Right atrium auricular region (tissue), 2 donors: ENCODE measurements around the gene DPP4. TPM values are rescaled to one million over a fixed set of nuclear protein-coding genes. Genes with fewer than 3 reads are reported as not detected.

ENCODE experiments used
- DNase-seq: peaks from one replicate; pipeline ENCODE4 v3.0.0-alpha.2; 2019; ENCODE audit warnings: low spot score
- H3K27ac ChIP-seq, 2 donors: fragments of 200-600 bp; sonication (generic); 1 replicate in 1 of 2; 2 replicates in 1 of 2; pipeline ENCODE4 v1.5.1; 2016 to 2019
- H3K27me3 ChIP-seq, 2 donors: fragments of 200-600 bp; sonication (generic); one replicate each; pipeline versions ENCODE4 v1.5.1 to v1.6.0; 2017 to 2019
- H3K36me3 ChIP-seq: fragments of 200-600 bp; sonication (generic); one replicate; pipeline ENCODE4 v1.5.1; 2016
- H3K4me1 ChIP-seq, 2 donors: fragments of 200-600 bp; sonication (generic); one replicate each; pipeline versions ENCODE4 v1.5.1 to v1.6.0; 2017 to 2019
- H3K4me3 ChIP-seq, 2 donors: fragments of 200-600 bp; sonication (generic); 1 replicate in 1 of 2; 2 replicates in 1 of 2; pipeline ENCODE4 v1.5.1; 2017 to 2019; ENCODE audit warnings: mild to moderate bottlenecking in 1 of 2, moderate library complexity in 1 of 2
- H3K9me3 ChIP-seq, 2 donors: fragments of 200-600 bp; sonication (generic); one replicate each; pipeline ENCODE4 v1.5.1; 2019
- CTCF ChIP-seq, 2 donors: fragments of 200-600 bp; sonication (generic); IDR thresholded peaks; one replicate each; pipeline ENCODE4 v1.5.1; 2019; ENCODE audit warnings: antibody characterized with exemption in 2 of 2
- total RNA-seq, 2 donors: library from RNA; depleted of rRNA; stranded (reverse); fragments of >200 nt; gene quantifications; one replicate each; pipeline ENCODE4 v1.1.0, GENCODE V29; 2016

DPP4 gene
- total RNA-seq, 2 donors from 2014 or later: 4.5 to 6.8 TPM

GRCh38 chr2:161997916-161998471 lies 76.0 kb downstream of the DPP4 start:
- H3K9me3 ChIP-seq: no peaks in the 10 kb centered on the region
- TF ChIP-seq CTCF (IDR thresholded peaks at IDR 0.05): no peak
- H3K4me1 ChIP-seq: no peaks in the 10 kb centered on the region
- no peak overlapping the region for H3K27ac ChIP-seq
- no peaks in the 10 kb centered on the region for H3K27me3 ChIP-seq
- no peaks in the 10 kb centered on the region for H3K36me3 ChIP-seq
- no peak for DNase-seq
- H3K4me3 ChIP-seq: no peak overlapping the region

- no peaks in the 10 kb centered on the region for H3K4me1 ChIP-seq
- H3K27ac ChIP-seq: no peak overlapping the region
- H3K4me3 ChIP-seq: no peak overlapping the region
- H3K27me3 ChIP-seq: no peaks in the 10 kb centered on the region
- TF ChIP-seq CTCF (IDR thresholded peaks at IDR 0.05): no peak
- H3K9me3 ChIP-seq: no peaks in the 10 kb centered on the region
- H3K36me3 ChIP-seq: no peaks in the 10 kb centered on the region
- DNase-seq: no peak
Observed at GRCh38 chr2:161995553-161996016, 78.4 kb downstream of the DPP4 start.

- H3K27me3 ChIP-seq: no peaks in the 10 kb centered on the region
- no peaks in the 10 kb centered on the region for H3K36me3 ChIP-seq
- TF ChIP-seq CTCF (IDR thresholded peaks at IDR 0.05): no peak
- no peaks in the 10 kb centered on the region for H3K4me1 ChIP-seq
- H3K4me3 ChIP-seq: no peak overlapping the region
- no peak overlapping the region for H3K27ac ChIP-seq
- H3K9me3 ChIP-seq: no peaks in the 10 kb centered on the region
- DNase-seq: no peak
Observed at GRCh38 chr2:161994761-161995520, 79.1 kb downstream of the DPP4 start.

- Histone ChIP-seq H3K4me3 (no peak overlapping the region), H3K27me3 (no peaks in the 10 kb centered on the region), H3K9me3 (no peaks in the 10 kb centered on the region), H3K4me1 (no peaks in the 10 kb centered on the region), H3K27ac (no peak overlapping the region), H3K36me3 (no peaks in the 10 kb centered on the region)
- TF ChIP-seq CTCF (IDR thresholded peaks at IDR 0.05): no peak
- no peak for DNase-seq
Observed at GRCh38 chr2:161992531-161992930, 81.5 kb downstream of the DPP4 start.

GRCh38 chr2:161991991-161992390 lies 82.0 kb downstream of the DPP4 start:
- Histone ChIP-seq H3K4me3 (no peak overlapping the region), H3K9me3 (no peaks in the 10 kb centered on the region), H3K4me1 (no peaks in the 10 kb centered on the region), H3K27me3 (no peaks in the 10 kb centered on the region), H3K27ac (no peak overlapping the region), H3K36me3 (no peaks in the 10 kb centered on the region)
- no peak for TF ChIP-seq CTCF (IDR thresholded peaks at IDR 0.05)
- DNase-seq: no peak
